ENCODE data around the gene SLC35F1.
A peak's percentile ranks its signal among the peaks of the same experiment; 100 is the strongest.

The SLC35F1 gene

GRCh38 chr6:118246406-118246805 is 339.3 kb downstream of the SLC35F1 start:
- Histone ChIP-seq H3K4me3 (IDR thresholded peaks at IDR 0.05; ENCODE audit: insufficient read depth, low read depth, low read length) (no peak overlapping the region), H4K20me1 (ENCODE audit: insufficient read depth) (no peaks in the 10 kb centered on the region), H3K27me3 (ENCODE audit: insufficient read depth, low read depth) (no peaks in the 10 kb centered on the region), H3K9ac (no peak overlapping the region), H3K27ac (no peak overlapping the region), H2AFZ (ENCODE audit: low read depth) (no peak overlapping the region), H3K79me2 (ENCODE audit: insufficient read depth, low read depth) (no peaks in the 10 kb centered on the region), H3K4me1 (ENCODE audit: low read depth, poor library complexity, severe bottlenecking) (no peaks in the 10 kb centered on the region), H3K36me3 (ENCODE audit: insufficient read depth) (no peaks in the 10 kb centered on the region), H3K4me2 (no peak overlapping the region)
- TF ChIP-seq CTCF (conservative IDR thresholded peaks at IDR 0.05; ENCODE audit: low read depth, low read length) = no peak

- Histone ChIP-seq H3K79me2 (ENCODE audit: insufficient read depth, low read depth) (no peaks in the 10 kb centered on the region), H3K4me3 (IDR thresholded peaks at IDR 0.05; ENCODE audit: insufficient read depth, low read depth, low read length) (no peak overlapping the region), H4K20me1 (ENCODE audit: insufficient read depth) (no peaks in the 10 kb centered on the region), H3K36me3 (ENCODE audit: insufficient read depth) (no peaks in the 10 kb centered on the region), H3K4me2 (no peak overlapping the region), H2AFZ (ENCODE audit: low read depth) (no peak overlapping the region), H3K4me1 (ENCODE audit: low read depth, poor library complexity, severe bottlenecking) (peaks cover 6% of the 10 kb centered on the region), H3K9ac (no peak overlapping the region), H3K27ac (no peak overlapping the region), H3K27me3 (ENCODE audit: insufficient read depth, low read depth) (no peaks in the 10 kb centered on the region)
- TF ChIP-seq CTCF (conservative IDR thresholded peaks at IDR 0.05; ENCODE audit: low read depth, low read length) = no peak
These were observed 341.1 kb downstream of the SLC35F1 start for GRCh38 chr6:118248171-118248570.

- no peak overlapping the region for H3K4me2 ChIP-seq
These were observed 342.6 kb downstream of the SLC35F1 start for GRCh38 chr6:118249680-118250079.

GRCh38 chr6:118252474-118252873 is 345.4 kb downstream of the SLC35F1 start:
- H3K4me1 ChIP-seq (ENCODE audit: low read depth, poor library complexity, severe bottlenecking) = peaks cover 6% of the 10 kb centered on the region
- no peak overlapping the region for H3K4me3 ChIP-seq (IDR thresholded peaks at IDR 0.05; ENCODE audit: insufficient read depth, low read depth, low read length)
- H4K20me1 ChIP-seq (ENCODE audit: insufficient read depth) = no peaks in the 10 kb centered on the region
- H3K9ac ChIP-seq = no peak overlapping the region
- TF ChIP-seq CTCF (conservative IDR thresholded peaks at IDR 0.05; ENCODE audit: low read depth, low read length) = no peak
- H3K79me2 ChIP-seq (ENCODE audit: insufficient read depth, low read depth) = no peaks in the 10 kb centered on the region
- H2AFZ ChIP-seq (ENCODE audit: low read depth) = peak overlapping the region; percentile 41; the same call in 1 of the 2 replicates
- H3K36me3 ChIP-seq (ENCODE audit: insufficient read depth) = no peaks in the 10 kb centered on the region
- no peak overlapping the region for H3K4me2 ChIP-seq
- no peak overlapping the region for H3K27ac ChIP-seq
- H3K27me3 ChIP-seq (ENCODE audit: insufficient read depth, low read depth) = no peaks in the 10 kb centered on the region

More at GRCh38 chr6:118249680-118250079, 342.6 kb downstream of the SLC35F1 start:
- Histone ChIP-seq H3K27me3 (ENCODE audit: insufficient read depth, low read depth) (no peaks in the 10 kb centered on the region), H3K27ac (no peak overlapping the region), H2AFZ (ENCODE audit: low read depth) (no peak overlapping the region), H3K4me1 (ENCODE audit: low read depth, poor library complexity, severe bottlenecking) (peaks cover 6% of the 10 kb centered on the region), H3K4me3 (IDR thresholded peaks at IDR 0.05; ENCODE audit: insufficient read depth, low read depth, low read length) (no peak overlapping the region), H3K36me3 (ENCODE audit: insufficient read depth) (no peaks in the 10 kb centered on the region), H3K79me2 (ENCODE audit: insufficient read depth, low read depth) (no peaks in the 10 kb centered on the region), H3K9ac (no peak overlapping the region), H4K20me1 (ENCODE audit: insufficient read depth) (no peaks in the 10 kb centered on the region)
- no peak for TF ChIP-seq CTCF (conservative IDR thresholded peaks at IDR 0.05; ENCODE audit: low read depth, low read length)

Measured in KMS-11 (cell line).